WERI-Rb-1 (cell line): ENCODE results near the gene NOXO1.

ENCODE experiments used
- DNase-seq: peaks from one replicate; pipeline ENCODE4 v3.0.0-alpha.2; 2020
- H3K27ac ChIP-seq: fragments of 250-450 bp; sonication (Bioruptor Pico); 2 replicates; pipeline ENCODE4 v1.5.1; 2020; ENCODE audit warnings: mild to moderate bottlenecking, moderate library complexity
- H3K27me3 ChIP-seq: fragments of 250-450 bp; sonication (Bioruptor Pico); 2 replicates; pipeline ENCODE4 v1.5.1; 2021; ENCODE audit warnings: mild to moderate bottlenecking, low read depth, moderate library complexity; ENCODE audit not compliant: insufficient read depth, severe bottlenecking
- H3K36me3 ChIP-seq: fragments of 250-450 bp; sonication (Bioruptor Pico); 2 replicates; pipeline ENCODE4 v1.5.1; 2020; ENCODE audit warnings: mild to moderate bottlenecking, moderate library complexity
- H3K4me3 ChIP-seq: 2 replicates; pipeline ENCODE4 v1.5.1; 2011; ENCODE audit warnings: low read depth, mild to moderate bottlenecking, control low read depth, low read length
- H3K9me3 ChIP-seq: fragments of 250-450 bp; sonication (Bioruptor Pico); 2 replicates; pipeline ENCODE4 v1.5.1; 2021; ENCODE audit warnings: mild to moderate bottlenecking, moderate library complexity; ENCODE audit not compliant: severe bottlenecking
- TF ChIP-seq, protein P1 (sequence below): IDR thresholded peaks from 2 replicates; pipeline ENCODE4 v1.5.1; 2011; ENCODE audit warnings: low read depth, mild to moderate bottlenecking, control low read depth, inconsistent platforms, low read length

NOXO1 gene

DNA sequence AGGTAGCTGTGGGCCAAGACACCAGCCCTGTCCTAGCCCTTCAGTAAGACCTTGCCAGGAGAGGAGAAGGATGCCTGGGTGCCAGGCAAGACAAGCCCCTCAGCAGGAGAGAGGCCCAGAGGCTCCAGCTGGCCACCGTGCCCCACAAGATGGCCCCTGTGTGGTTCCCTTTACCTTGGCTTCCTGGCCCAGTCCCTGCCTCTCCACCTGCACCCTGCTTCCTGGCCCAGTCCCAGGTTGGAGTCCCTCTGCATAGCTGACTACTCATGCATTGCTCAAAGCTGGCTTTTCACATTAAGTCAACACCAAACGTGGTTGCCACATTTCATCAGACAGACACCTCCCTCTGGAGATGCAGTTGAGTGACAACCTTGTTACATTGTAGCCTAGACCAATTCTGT is 12.5 kb upstream of the NOXO1 start:
- H3K4me3 ChIP-seq: no peak overlapping the region
- no peaks in the 10 kb centered on the region for H3K27me3 ChIP-seq
- no peak for DNase-seq
- TF ChIP-seq, protein P1, sequence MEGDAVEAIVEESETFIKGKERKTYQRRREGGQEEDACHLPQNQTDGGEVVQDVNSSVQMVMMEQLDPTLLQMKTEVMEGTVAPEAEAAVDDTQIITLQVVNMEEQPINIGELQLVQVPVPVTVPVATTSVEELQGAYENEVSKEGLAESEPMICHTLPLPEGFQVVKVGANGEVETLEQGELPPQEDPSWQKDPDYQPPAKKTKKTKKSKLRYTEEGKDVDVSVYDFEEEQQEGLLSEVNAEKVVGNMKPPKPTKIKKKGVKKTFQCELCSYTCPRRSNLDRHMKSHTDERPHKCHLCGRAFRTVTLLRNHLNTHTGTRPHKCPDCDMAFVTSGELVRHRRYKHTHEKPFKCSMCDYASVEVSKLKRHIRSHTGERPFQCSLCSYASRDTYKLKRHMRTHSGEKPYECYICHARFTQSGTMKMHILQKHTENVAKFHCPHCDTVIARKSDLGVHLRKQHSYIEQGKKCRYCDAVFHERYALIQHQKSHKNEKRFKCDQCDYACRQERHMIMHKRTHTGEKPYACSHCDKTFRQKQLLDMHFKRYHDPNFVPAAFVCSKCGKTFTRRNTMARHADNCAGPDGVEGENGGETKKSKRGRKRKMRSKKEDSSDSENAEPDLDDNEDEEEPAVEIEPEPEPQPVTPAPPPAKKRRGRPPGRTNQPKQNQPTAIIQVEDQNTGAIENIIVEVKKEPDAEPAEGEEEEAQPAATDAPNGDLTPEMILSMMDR: no peak
- no peaks in the 10 kb centered on the region for H3K9me3 ChIP-seq
- H3K27ac ChIP-seq: no peak overlapping the region
- peaks cover 24% of the 10 kb centered on the region for H3K36me3 ChIP-seq

DNA sequence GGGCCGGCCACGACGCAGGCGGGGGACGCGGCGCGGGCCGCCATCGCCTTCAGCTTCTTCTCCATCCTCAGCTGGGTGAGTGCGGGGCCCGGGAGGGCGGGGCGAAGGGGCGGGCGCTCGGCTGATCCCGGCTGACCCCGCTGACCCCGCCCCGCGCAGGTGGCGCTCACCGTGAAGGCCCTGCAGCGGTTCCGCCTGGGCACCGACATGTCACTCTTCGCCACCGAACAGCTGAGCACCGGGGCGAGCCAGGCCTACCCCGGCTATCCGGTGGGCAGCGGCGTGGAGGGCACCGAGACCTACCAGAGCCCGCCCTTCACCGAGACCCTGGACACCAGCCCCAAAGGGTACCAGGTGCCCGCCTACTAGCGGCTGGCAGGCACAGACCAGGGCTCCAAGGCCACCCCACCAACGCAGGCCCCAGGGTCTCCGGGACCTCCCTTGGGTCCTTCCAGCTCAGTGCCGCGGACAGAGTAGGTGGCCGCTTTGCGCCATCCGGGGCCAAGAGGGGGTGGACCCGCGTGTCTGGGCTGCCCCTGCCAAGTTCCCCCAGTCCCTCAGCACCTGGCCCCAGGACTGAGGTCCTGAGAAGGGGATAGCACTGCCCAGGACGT is 11.5 kb upstream of the NOXO1 start:
- H3K27me3 ChIP-seq: no peaks in the 10 kb centered on the region
- H3K9me3 ChIP-seq: no peaks in the 10 kb centered on the region
- no peak overlapping the region for H3K4me3 ChIP-seq
- no peak for DNase-seq
- H3K27ac ChIP-seq: no peak overlapping the region
- TF ChIP-seq, protein P1: no peak
- peaks cover 18% of the 10 kb centered on the region for H3K36me3 ChIP-seq

DNA sequence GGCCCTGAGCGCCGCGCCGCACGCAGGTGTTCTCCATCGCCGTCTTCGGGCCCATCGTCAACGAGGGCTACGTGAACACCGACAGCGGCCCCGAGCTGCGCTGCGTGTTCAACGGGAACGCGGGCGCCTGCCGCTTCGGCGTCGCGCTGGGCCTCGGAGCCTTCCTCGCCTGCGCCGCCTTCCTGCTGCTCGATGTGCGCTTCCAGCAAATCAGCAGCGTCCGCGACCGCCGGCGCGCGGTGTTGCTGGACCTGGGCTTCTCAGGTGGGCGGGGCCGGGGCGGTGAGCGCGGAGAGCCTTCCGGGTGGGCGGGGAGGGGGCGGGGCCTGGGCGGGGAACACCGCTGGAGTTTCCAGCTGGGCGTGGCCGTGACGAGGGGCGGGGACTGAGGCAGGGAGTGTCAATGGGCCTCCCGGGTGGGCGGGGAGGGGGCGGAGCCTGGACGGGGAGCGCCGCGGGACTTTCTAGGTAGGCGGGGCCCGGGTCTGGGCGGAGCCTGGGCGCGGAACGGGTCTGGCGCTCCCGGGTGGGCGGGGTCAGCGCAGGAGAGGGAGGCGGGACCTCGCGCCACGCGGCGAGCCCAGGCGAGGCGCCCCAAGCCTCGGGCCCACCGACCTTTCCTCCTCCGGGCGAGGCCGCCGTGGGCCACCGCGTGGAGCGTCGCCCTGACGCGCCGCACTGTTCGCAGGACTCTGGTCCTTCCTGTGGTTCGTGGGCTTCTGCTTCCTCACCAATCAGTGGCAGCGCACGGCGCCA is 10.9 kb upstream of the NOXO1 start:
- Histone ChIP-seq H3K4me3 (no peak overlapping the region), H3K9me3 (no peaks in the 10 kb centered on the region), H3K27me3 (no peaks in the 10 kb centered on the region), H3K36me3 (peaks cover 15% of the 10 kb centered on the region), H3K27ac (no peak overlapping the region)
- TF ChIP-seq, protein P1: no peak
- DNase-seq: no peak

DNA sequence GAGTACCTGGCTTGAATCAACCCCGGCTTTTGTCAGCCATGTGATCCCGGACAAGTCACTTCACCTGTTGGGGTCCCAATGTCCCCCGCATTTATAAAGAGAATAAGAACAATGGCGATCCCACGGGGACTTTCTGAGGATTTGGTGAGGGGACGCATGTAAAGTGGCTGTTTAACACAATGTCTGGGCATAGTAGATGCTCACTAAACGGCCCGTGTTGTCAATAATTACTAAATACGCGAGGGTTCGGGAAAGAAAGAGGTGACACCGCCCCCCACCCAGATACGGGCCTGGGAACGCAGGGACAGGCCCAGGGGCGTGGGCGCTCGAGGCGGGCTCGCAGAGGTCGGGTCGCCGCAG is 10.3 kb upstream of the NOXO1 start:
- H3K36me3 ChIP-seq: peaks cover 15% of the 10 kb centered on the region
- no peak overlapping the region for H3K27ac ChIP-seq
- H3K27me3 ChIP-seq: no peaks in the 10 kb centered on the region
- DNase-seq: no peak
- TF ChIP-seq, protein P1: no peak
- no peaks in the 10 kb centered on the region for H3K9me3 ChIP-seq
- H3K4me3 ChIP-seq: no peak overlapping the region

DNA sequence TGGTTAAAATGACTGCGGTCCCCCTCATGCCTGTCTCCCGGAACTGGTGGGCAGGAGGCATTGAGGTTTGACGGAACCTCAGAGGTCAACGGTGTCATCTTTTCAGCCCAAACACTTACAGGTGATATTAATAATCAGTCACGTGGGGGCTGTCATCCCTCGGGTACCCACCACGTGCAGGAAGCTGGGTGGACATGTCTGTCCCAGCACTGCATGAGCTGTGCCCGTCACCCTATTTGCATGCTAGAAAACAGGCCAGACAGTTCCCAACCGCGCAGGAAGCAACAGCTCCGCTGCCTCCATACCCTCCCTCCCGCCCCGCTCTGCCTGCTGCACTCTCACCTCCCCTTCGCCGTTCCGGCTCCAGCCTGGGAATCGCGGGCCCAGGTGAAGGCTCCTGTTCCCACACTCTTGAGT is 9.9 kb upstream of the NOXO1 start:
- H3K27me3 ChIP-seq: no peaks in the 10 kb centered on the region
- H3K4me3 ChIP-seq: no peak overlapping the region
- TF ChIP-seq, protein P1: no peak
- no peaks in the 10 kb centered on the region for H3K9me3 ChIP-seq
- H3K27ac ChIP-seq: no peak overlapping the region
- no peak for DNase-seq
- peaks cover 15% of the 10 kb centered on the region for H3K36me3 ChIP-seq
